GM19239 (cell line): Measurements from ENCODE around the gene SIX1.

Experiments used
- DNase-seq: peaks from one replicate; pipeline ENCODE4 v3.0.0; 2011; ENCODE audit warnings: low spot score; ENCODE audit not compliant: insufficient read length
- FAIRE-seq: peaks from 2 replicates; lab custom pipeline; 2011; peaks lifted over from hg19 to GRCh38; lab: Jason Lieb, UNC

SIX1 gene

GRCh38 chr14:60616461-60616959 is 32.8 kb downstream of the SIX1 start:
- DNase-seq = no peak

GRCh38 chr14:60602291-60602690 is 47.0 kb downstream of the SIX1 start:
- no peak for FAIRE-seq
- no peak for DNase-seq

More at GRCh38 chr14:60616461-60616959, 32.8 kb downstream of the SIX1 start:
- FAIRE-seq = no peak

GRCh38 chr14:60599727-60600126 is 49.5 kb downstream of the SIX1 start:
- FAIRE-seq = no peak
- DNase-seq = no peak

GRCh38 chr14:60596139-60596538 is 53.1 kb downstream of the SIX1 start:
- DNase-seq (no peak), FAIRE-seq (no peak)

GRCh38 chr14:60594062-60594461 is 55.2 kb downstream of the SIX1 start:
- no peak for DNase-seq
- no peak for FAIRE-seq
